ENCODE results near the gene MRPL22.

GRCh38 chr5:154898210-154898609 lies 42.7 kb upstream of the MRPL22 start:
- TF ChIP-seq POLR2A (IDR thresholded peaks at IDR 0.05) (no peak), CTCF (IDR thresholded peaks at IDR 0.05) (no peak)

Measured in esophagus squamous epithelium (tissue), 4 donors.